Prostate gland (tissue), 2 donors: Measurements from ENCODE around the gene EPHA6. TPM values are rescaled to one million over a fixed set of nuclear protein-coding genes. Genes with fewer than 3 reads are reported as not detected.
"Not testable (repeated sequence)": the region's sequence is repeated elsewhere in the genome, so short reads cannot be mapped to it uniquely, and the experiment has no call there.

Experiments used
- DNase-seq: peaks from one replicate; pipeline ENCODE4 v3.0.0-alpha.2; 2019; ENCODE audit warnings: low spot score
- H3K27ac ChIP-seq, 2 donors: fragments of 200-600 bp; sonication (generic); 2 replicates each; pipeline ENCODE4 v1.5.1; 2017 to 2019
- H3K27me3 ChIP-seq: fragments of 200-600 bp; sonication (generic); replicated peaks from 2 replicates; pipeline ENCODE4 v1.5.1; 2019; ENCODE audit not compliant: insufficient read depth
- H3K36me3 ChIP-seq, 2 donors: fragments of 200-600 bp; sonication (generic); 1 replicate in 1 of 2; 2 replicates in 1 of 2; pipeline versions ENCODE4 v1.5.1 to v1.8.1; 2017 to 2019
- H3K4me1 ChIP-seq: fragments of 200-600 bp; sonication (generic); replicated peaks from 2 replicates; pipeline ENCODE4 v1.5.1; 2019
- H3K4me3 ChIP-seq, 2 donors: fragments of 200-600 bp; sonication (generic); 2 replicates each; pipeline ENCODE4 v1.5.1; 2017 to 2019
- H3K9me3 ChIP-seq: fragments of 200-600 bp; sonication (generic); 2 replicates; pipeline ENCODE4 v1.5.1; 2017
- POLR2A ChIP-seq: fragments of 450-650 bp; IDR thresholded peaks from one replicate; pipeline ENCODE4 v1.6.1; 2016; ENCODE audit warnings: antibody characterized with exemption, mild to moderate bottlenecking
- POLR2AphosphoS5 ChIP-seq: sonication (generic); formaldehyde crosslinking; IDR thresholded peaks from one replicate; pipeline ENCODE4 v1.6.1; 2017; ENCODE audit warnings: antibody characterized with exemption
- WGBS: methylation state at CpG from one replicate; pipeline ENCODE4 v1.1.5; 2018; 5-methylcytosine and 5-hydroxymethylcytosine counted together
- intact Hi-C: fragments of 100-400 bp; cut with DNase I; formaldehyde crosslinking; loops from one replicate; pipeline ENCODE4 v1.14.2; 2022
- total RNA-seq, 2 donors: library from RNA; depleted of rRNA; stranded (reverse); fragments of >200 nt; gene quantifications; one replicate each; pipeline ENCODE4 v1.1.0, GENCODE V29; 2016
- TF ChIP-seq, protein P1 (sequence below), 4 experiments: fragments of 200-600 bp in 2 of 4; fragments of 450-650 bp in 2 of 4; sonication (generic) in 2 of 4; IDR thresholded peaks; 1 replicate in 3 of 4; 2 replicates in 1 of 4; pipeline ENCODE4 v1.5.1; 2016 to 2019; ENCODE audit warnings: antibody characterized with exemption in 4 of 4, mild to moderate bottlenecking in 2 of 4, moderate library complexity in 2 of 4

The EPHA6 gene
- total RNA-seq, 2 donors from 2014 or later, result 1.1 to 3.7 TPM

- no peak for DNase-seq
- Histone ChIP-seq H3K36me3 (no peaks in the 10 kb centered on the region), H3K27ac (no peak overlapping the region), H3K4me1 (no peaks in the 10 kb centered on the region), H3K9me3 (no peaks in the 10 kb centered on the region), H3K4me3 (no peak overlapping the region), H3K27me3 (no peaks in the 10 kb centered on the region)
- WGBS, result 74% methylated on average over 2 of the region's 2 CpGs
- intact Hi-C loops, result no loop called here
- TF ChIP-seq POLR2AphosphoS5 (no peak), POLR2A (no peak)
- TF ChIP-seq, protein P1, sequence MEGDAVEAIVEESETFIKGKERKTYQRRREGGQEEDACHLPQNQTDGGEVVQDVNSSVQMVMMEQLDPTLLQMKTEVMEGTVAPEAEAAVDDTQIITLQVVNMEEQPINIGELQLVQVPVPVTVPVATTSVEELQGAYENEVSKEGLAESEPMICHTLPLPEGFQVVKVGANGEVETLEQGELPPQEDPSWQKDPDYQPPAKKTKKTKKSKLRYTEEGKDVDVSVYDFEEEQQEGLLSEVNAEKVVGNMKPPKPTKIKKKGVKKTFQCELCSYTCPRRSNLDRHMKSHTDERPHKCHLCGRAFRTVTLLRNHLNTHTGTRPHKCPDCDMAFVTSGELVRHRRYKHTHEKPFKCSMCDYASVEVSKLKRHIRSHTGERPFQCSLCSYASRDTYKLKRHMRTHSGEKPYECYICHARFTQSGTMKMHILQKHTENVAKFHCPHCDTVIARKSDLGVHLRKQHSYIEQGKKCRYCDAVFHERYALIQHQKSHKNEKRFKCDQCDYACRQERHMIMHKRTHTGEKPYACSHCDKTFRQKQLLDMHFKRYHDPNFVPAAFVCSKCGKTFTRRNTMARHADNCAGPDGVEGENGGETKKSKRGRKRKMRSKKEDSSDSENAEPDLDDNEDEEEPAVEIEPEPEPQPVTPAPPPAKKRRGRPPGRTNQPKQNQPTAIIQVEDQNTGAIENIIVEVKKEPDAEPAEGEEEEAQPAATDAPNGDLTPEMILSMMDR (IDR thresholded peaks at IDR 0.05), result no peak
These were observed 796.2 kb downstream of the EPHA6 start for GRCh38 chr3:97610626-97611025.

- TF ChIP-seq, protein P1 (IDR thresholded peaks at IDR 0.05), result no peak
- TF ChIP-seq POLR2AphosphoS5, result no peak
- TF ChIP-seq POLR2A, result no peak
- Histone ChIP-seq H3K36me3 (no peaks in the 10 kb centered on the region), H3K27ac (no peak overlapping the region), H3K27me3 (no peaks in the 10 kb centered on the region), H3K9me3 (no peaks in the 10 kb centered on the region), H3K4me3 (no peak overlapping the region), H3K4me1 (no peaks in the 10 kb centered on the region)
- intact Hi-C loops, result no loop called here
- WGBS, result 84% methylated on average over 1 of the region's 1 CpG
- DNase-seq, result no peak
These were observed 798.2 kb downstream of the EPHA6 start for GRCh38 chr3:97612632-97613031.

- DNase-seq, result no peak
- intact Hi-C loops, result no loop called here
- no peaks in the 10 kb centered on the region for H3K27me3 ChIP-seq
- no peaks in the 10 kb centered on the region for H3K36me3 ChIP-seq
- TF ChIP-seq, protein P1 (IDR thresholded peaks at IDR 0.05), result no peak
- TF ChIP-seq POLR2AphosphoS5 (no peak), POLR2A (no peak)
- no peak overlapping the region for H3K4me3 ChIP-seq
- no peak overlapping the region for H3K27ac ChIP-seq
- H3K9me3 ChIP-seq, result no peaks in the 10 kb centered on the region
- WGBS, result 88% methylated on average over 2 of the region's 2 CpGs
- no peaks in the 10 kb centered on the region for H3K4me1 ChIP-seq
These were observed 798.7 kb downstream of the EPHA6 start for GRCh38 chr3:97613139-97613538.

DNA sequence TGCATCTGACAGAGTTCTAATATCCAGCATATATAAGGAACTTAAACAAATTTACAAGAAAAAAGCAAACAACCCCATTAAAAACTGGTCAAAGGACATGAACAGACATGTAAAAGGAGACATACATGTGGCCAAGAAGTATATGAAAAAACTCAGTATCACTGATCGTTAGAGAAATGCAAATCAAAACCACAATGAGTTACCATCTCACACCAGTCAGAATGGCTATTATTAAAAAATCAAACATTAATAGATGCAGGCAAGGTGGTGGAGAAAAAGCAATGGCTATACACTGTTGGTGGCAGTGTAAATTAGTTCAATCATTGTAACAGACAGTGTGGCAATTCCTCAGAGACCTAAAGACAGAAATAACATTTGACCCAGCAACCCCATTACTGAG, 806.1 kb downstream of the EPHA6 start:
- 42% methylated on average over 1 of the region's 1 CpG for WGBS
- H3K4me1 ChIP-seq, intact Hi-C loops: not testable (repeated sequence)

GRCh38 chr3:97636465-97636864, 822.1 kb downstream of the EPHA6 start:
- no peak overlapping the region for H3K27ac ChIP-seq
- intact Hi-C loops, result no loop called here
- 44% methylated on average over 1 of the region's 1 CpG for WGBS
- DNase-seq, result no peak
- H3K4me1 ChIP-seq, result no peaks in the 10 kb centered on the region
- no peaks in the 10 kb centered on the region for H3K9me3 ChIP-seq
- H3K36me3 ChIP-seq, result no peaks in the 10 kb centered on the region
- H3K4me3 ChIP-seq, result no peak overlapping the region
- TF ChIP-seq POLR2AphosphoS5, result no peak
- TF ChIP-seq POLR2A, result no peak
- TF ChIP-seq, protein P1 (IDR thresholded peaks at IDR 0.05), result no peak
- no peaks in the 10 kb centered on the region for H3K27me3 ChIP-seq

More for the DNA sequence above, 806.1 kb downstream of the EPHA6 start:
- not testable (repeated sequence) for H3K4me3 ChIP-seq, H3K9me3 ChIP-seq, H3K36me3 ChIP-seq, H3K27me3 ChIP-seq, DNase-seq, H3K27ac ChIP-seq
